Kidney (tissue), 14 donors: Measurements from ENCODE around the gene PML. TPM values are rescaled to one million over a fixed set of nuclear protein-coding genes. Genes with fewer than 3 reads are reported as not detected.

ENCODE experiments used
- DNase-seq, 5 donors: peaks; one replicate each; pipeline ENCODE4 v3.0.0-alpha.2; 2013 to 2020
- FAIRE-seq: peaks from 2 replicates; lab custom pipeline; 2012; peaks lifted over from hg19 to GRCh38; lab: Jason Lieb, UNC
- H3K27ac ChIP-seq, 2 donors: one replicate each; pipeline ENCODE4 v1.7.0; 2013; ENCODE audit warnings: low read depth in 2 of 2, low read length in 2 of 2, inconsistent platforms in 1 of 2
- H3K27me3 ChIP-seq: one replicate; pipeline ENCODE4 v1.7.1; 2013; ENCODE audit warnings: low read length, inconsistent platforms; ENCODE audit not compliant: control insufficient read depth, insufficient read depth
- H3K36me3 ChIP-seq, 3 donors: one replicate each; pipeline versions ENCODE4 v1.7.0 to v1.7.1; 2013; ENCODE audit warnings: low read length in 3 of 3, control low read depth in 1 of 3, inconsistent platforms in 1 of 3; ENCODE audit not compliant: insufficient read depth in 3 of 3, control insufficient read depth in 2 of 3
- H3K4me1 ChIP-seq, 3 donors: one replicate each; pipeline versions ENCODE4 v1.7.0 to v1.7.1; 2013; ENCODE audit warnings: low read length in 3 of 3, inconsistent platforms in 1 of 3, low read depth in 1 of 3; ENCODE audit not compliant: control insufficient read depth in 2 of 3, insufficient read depth in 2 of 3
- H3K4me3 ChIP-seq, 3 donors: one replicate each; pipeline versions ENCODE4 v1.7.0 to v1.8.1; 2013; ENCODE audit warnings: low read length in 3 of 3, control low read depth in 1 of 3, inconsistent platforms in 1 of 3
- H3K9ac ChIP-seq, 3 donors: one replicate each; pipeline versions ENCODE4 v1.7.0 to v1.7.1; 2013; ENCODE audit warnings: low read length in 3 of 3, control low read depth in 1 of 3, inconsistent platforms in 1 of 3
- H3K9me3 ChIP-seq, 3 donors: one replicate each; pipeline versions ENCODE4 v1.7.0 to v1.7.1; 2013; ENCODE audit warnings: low read length in 3 of 3, control low read depth in 1 of 3, inconsistent platforms in 1 of 3; ENCODE audit not compliant: control insufficient read depth in 2 of 3, insufficient read depth in 1 of 3
- CTCF ChIP-seq: IDR thresholded peaks from 3 replicates; pipeline ENCODE4 v1.5.1; 2012; ENCODE audit warnings: mild to moderate bottlenecking, moderate library complexity, borderline replicate concordance; ENCODE audit not compliant: insufficient read depth; ENCODE audit errors: extremely low read depth
- intact Hi-C: fragments of 100-400 bp; cut with DNase I; formaldehyde crosslinking; loops from one replicate; pipeline ENCODE4 v1.11.1; 2022
- polyA plus RNA-seq: library from polyadenylated mRNA; stranded (reverse); fragments of 350-450 nt; fragmentation: Illumina TruSeq; extraction: RNeasy Lipid Tissue Mini Kit (QIAGEN cat#74804); gene quantifications from one replicate; pipeline ENCODE4 v1.2.3, GENCODE V29; 2014; ENCODE audit warnings: low read depth, low replicate concordance; ENCODE audit not compliant: insufficient read depth
- total RNA-seq: library from RNA; stranded (reverse); fragmentation: NEBNext Ultra II Directional; extraction: Animal tissue kit (Norgen Biotek cat#: 25700); gene quantifications from one replicate; pipeline ENCODE4 v1.2.1, GENCODE V29; 2021
- donor health status: control.
- donor health status: control.
- donor health status: control.
- donor health status: control.
- donor health status: control.
- donor health status: DM: yes; HTN: yes; CAD: no.
- donor health status: Normal renal cell carcinoma (clear cell type).

The PML gene
- total and polyA plus RNA-seq, 2 donors from 2014 or later = 19.6 to 82.9 TPM

GRCh38 chr15:73994912-73995622 lies 551 bp downstream of the PML start:
- H3K4me1 ChIP-seq = peaks cover 0 to 32% (median 9%) of the 10 kb centered on the region in 3 donors
- no peaks in the 10 kb centered on the region for H3K9me3 ChIP-seq
- H3K9ac ChIP-seq = peak overlapping the region; percentile 64 to 93 (median 89)
- peak overlapping the region; percentile 91 to 95 for H3K27ac ChIP-seq
- intact Hi-C loops = no loop called here
- DNase-seq (peak in 1 of 5 donors; percentile 80), FAIRE-seq (no peak)
- no peaks in the 10 kb centered on the region for H3K27me3 ChIP-seq
- no peak for TF ChIP-seq CTCF
- peaks cover 0 to 7% (median 5%) of the 10 kb centered on the region in 3 donors for H3K36me3 ChIP-seq
- peak overlapping the region; percentile 81 to 90 (median 85) for H3K4me3 ChIP-seq

- TF ChIP-seq CTCF = no peak
- DNase-seq = no peak
- Histone ChIP-seq H3K36me3 (peaks cover 0 to 7% (median 5%) of the 10 kb centered on the region in 3 donors), H3K4me3 (peak overlapping the region in 2 of 3 donors; percentile 9 to 90), H3K9ac (peak overlapping the region in 1 of 3 donors; percentile 32), H3K4me1 (peaks cover 0 to 25% (median 7%) of the 10 kb centered on the region in 3 donors), H3K27me3 (no peaks in the 10 kb centered on the region), H3K27ac (no peak overlapping the region), H3K9me3 (no peaks in the 10 kb centered on the region)
- no peak for FAIRE-seq
- intact Hi-C loops = no loop called here
Measured at GRCh38 chr15:73996267-73996666, 1.8 kb downstream of the PML start.

- H3K9me3 ChIP-seq = no peaks in the 10 kb centered on the region
- peak overlapping the region; percentile 50 to 90 (median 55) for H3K4me3 ChIP-seq
- H3K27me3 ChIP-seq = no peaks in the 10 kb centered on the region
- peak overlapping the region in 1 of 3 donors; percentile 32 for H3K9ac ChIP-seq
- peaks cover 0 to 21% (median 4%) of the 10 kb centered on the region in 3 donors for H3K4me1 ChIP-seq
- peak overlapping the region in 1 of 2 donors; percentile 70 for H3K27ac ChIP-seq
- no peak for TF ChIP-seq CTCF
- DNase-seq = no peak
- FAIRE-seq = no peak
- peaks cover 0 to 7% (median 5%) of the 10 kb centered on the region in 3 donors for H3K36me3 ChIP-seq
- intact Hi-C loops = no loop called here
Measured at GRCh38 chr15:73996939-73997338, 2.4 kb downstream of the PML start.
